Measurements from ENCODE around the gene UGT1A8.

Gene UGT1A8

GRCh38 chr2:233816334-233816733, 198.9 kb downstream of the UGT1A8 start:
- no peaks in the 10 kb centered on the region for H3K9me3 ChIP-seq (ENCODE audit: insufficient read depth, low read length)
- no peaks in the 10 kb centered on the region for H3K36me3 ChIP-seq (replicated peaks; ENCODE audit: low read depth, low read length)
- H3K79me2 ChIP-seq (ENCODE audit: low read length) = no peaks in the 10 kb centered on the region
- H3K9ac ChIP-seq (ENCODE audit: low read length) = no peak overlapping the region
- H3K27me3 ChIP-seq (ENCODE audit: low read depth, low read length) = no peaks in the 10 kb centered on the region
- H3K4me1 ChIP-seq (ENCODE audit: low read length) = no peaks in the 10 kb centered on the region
- H3K4me2 ChIP-seq (ENCODE audit: low read length) = no peak overlapping the region
- no peak for TF ChIP-seq CTCF (IDR thresholded peaks at IDR 0.05; ENCODE audit: low read depth, low read length)
- no peak for TF ChIP-seq EZH2phosphoT487 (IDR thresholded peaks at IDR 0.05; ENCODE audit: low read depth)
- H3K27ac ChIP-seq (ENCODE audit: low read length) = no peak overlapping the region
- no peak overlapping the region for H2AFZ ChIP-seq (ENCODE audit: low read depth, low read length)
- no peaks in the 10 kb centered on the region for H4K20me1 ChIP-seq (ENCODE audit: insufficient read depth, low read length)
- no peak overlapping the region for H3K4me3 ChIP-seq (ENCODE audit: low read length)

- Histone ChIP-seq H3K9ac (ENCODE audit: low read length) (no peak overlapping the region), H3K36me3 (replicated peaks; ENCODE audit: low read depth, low read length) (no peaks in the 10 kb centered on the region), H3K4me2 (ENCODE audit: low read length) (no peak overlapping the region), H3K27ac (ENCODE audit: low read length) (no peak overlapping the region), H3K79me2 (ENCODE audit: low read length) (no peaks in the 10 kb centered on the region), H3K27me3 (ENCODE audit: low read depth, low read length) (no peaks in the 10 kb centered on the region), H3K4me1 (ENCODE audit: low read length) (no peaks in the 10 kb centered on the region), H2AFZ (ENCODE audit: low read depth, low read length) (no peak overlapping the region), H4K20me1 (ENCODE audit: insufficient read depth, low read length) (no peaks in the 10 kb centered on the region), H3K9me3 (ENCODE audit: insufficient read depth, low read length) (no peaks in the 10 kb centered on the region), H3K4me3 (ENCODE audit: low read length) (no peak overlapping the region)
- TF ChIP-seq CTCF (IDR thresholded peaks at IDR 0.05; ENCODE audit: low read depth, low read length) (no peak), EZH2phosphoT487 (IDR thresholded peaks at IDR 0.05; ENCODE audit: low read depth) (no peak)
These were observed 199.3 kb downstream of the UGT1A8 start for GRCh38 chr2:233816771-233817170.

GRCh38 chr2:233817361-233817911, 200.0 kb downstream of the UGT1A8 start:
- Histone ChIP-seq H3K27me3 (ENCODE audit: low read depth, low read length) (no peaks in the 10 kb centered on the region), H3K27ac (ENCODE audit: low read length) (no peak overlapping the region), H3K9ac (ENCODE audit: low read length) (no peak overlapping the region), H3K9me3 (ENCODE audit: insufficient read depth, low read length) (no peaks in the 10 kb centered on the region), H3K4me2 (ENCODE audit: low read length) (no peak overlapping the region), H3K4me1 (ENCODE audit: low read length) (no peaks in the 10 kb centered on the region), H3K4me3 (ENCODE audit: low read length) (no peak overlapping the region), H3K36me3 (replicated peaks; ENCODE audit: low read depth, low read length) (no peaks in the 10 kb centered on the region), H3K79me2 (ENCODE audit: low read length) (no peaks in the 10 kb centered on the region), H2AFZ (ENCODE audit: low read depth, low read length) (no peak overlapping the region), H4K20me1 (ENCODE audit: insufficient read depth, low read length) (no peaks in the 10 kb centered on the region)
- TF ChIP-seq EZH2phosphoT487 (IDR thresholded peaks at IDR 0.05; ENCODE audit: low read depth) = no peak
- TF ChIP-seq CTCF (IDR thresholded peaks at IDR 0.05; ENCODE audit: low read depth, low read length) = no peak

GRCh38 chr2:233817995-233818638, 200.7 kb downstream of the UGT1A8 start:
- no peak overlapping the region for H3K27ac ChIP-seq (ENCODE audit: low read length)
- no peaks in the 10 kb centered on the region for H3K36me3 ChIP-seq (replicated peaks; ENCODE audit: low read depth, low read length)
- H3K4me3 ChIP-seq (ENCODE audit: low read length) = no peak overlapping the region
- no peaks in the 10 kb centered on the region for H3K27me3 ChIP-seq (ENCODE audit: low read depth, low read length)
- H3K4me1 ChIP-seq (ENCODE audit: low read length) = no peaks in the 10 kb centered on the region
- no peaks in the 10 kb centered on the region for H3K9me3 ChIP-seq (ENCODE audit: insufficient read depth, low read length)
- H3K9ac ChIP-seq (ENCODE audit: low read length) = no peak overlapping the region
- no peaks in the 10 kb centered on the region for H3K79me2 ChIP-seq (ENCODE audit: low read length)
- no peaks in the 10 kb centered on the region for H4K20me1 ChIP-seq (ENCODE audit: insufficient read depth, low read length)
- no peak overlapping the region for H3K4me2 ChIP-seq (ENCODE audit: low read length)
- no peak overlapping the region for H2AFZ ChIP-seq (ENCODE audit: low read depth, low read length)
- no peak for TF ChIP-seq CTCF (IDR thresholded peaks at IDR 0.05; ENCODE audit: low read depth, low read length)
- TF ChIP-seq EZH2phosphoT487 (IDR thresholded peaks at IDR 0.05; ENCODE audit: low read depth) = no peak

Measured in OCI-LY3 (cell line).